A549 (cell line): Measurements from ENCODE around the gene CIT. TPM values are rescaled to one million over a fixed set of nuclear protein-coding genes. Genes with fewer than 3 reads are reported as not detected.
"Not testable (repeated sequence)": the region's sequence is repeated elsewhere in the genome, so short reads cannot be mapped to it uniquely, and the experiment has no call there.

Experiments used
- ATAC-seq, 2 experiments: fragments of 200-7000 bp in 1 of 2; fragments of >200 bp in 1 of 2; cut with Nextera tagmentation in 1 of 2; cut with Tn5 transposase in 1 of 2; 3 replicates each; pipeline versions ENCODE4 v1.8.0 to v1.9.1; 2018 to 2020; ENCODE audit warnings: mild to moderate bottlenecking in 1 of 2, moderate library complexity in 1 of 2
- CTCF ChIA-PET: fragments of 300-600 bp; sonication (Branson Sonifier 250); formaldehyde crosslinking; extraction: SDS; loops from one replicate; lab custom pipeline; 2021; ENCODE audit warnings: antibody characterized with exemption, inconsistent platforms; lab: Yijun Ruan, JAX
- POLR2A ChIA-PET: fragments of 350-600 bp; formaldehyde crosslinking; extraction: SDS; loops from one replicate; lab custom pipeline; 2021; ENCODE audit warnings: antibody characterized with exemption, inconsistent platforms; lab: Yijun Ruan, JAX
- DNase-seq, 2 experiments: peaks; one replicate each; pipeline versions ENCODE4 v3.0.0 to v3.0.0-alpha.2; 2011 to 2016; ENCODE audit warnings: low read depth in 1 of 2, low spot score in 1 of 2
- FAIRE-seq: peaks from 2 replicates; lab custom pipeline; 2011; peaks lifted over from hg19 to GRCh38; lab: Jason Lieb, UNC
- H3K27ac ChIP-seq, 2 experiments: fragments of >200 bp; sonication (Bioruptor Twin); formaldehyde crosslinking; 3 replicates each; pipeline ENCODE4 v1.5.1; 2016 to 2017
- H3K4me1 ChIP-seq: fragments of >200 bp; sonication (Bioruptor Twin); formaldehyde crosslinking; 3 replicates; pipeline ENCODE4 v1.6.1; 2016
- H3K4me2 ChIP-seq: fragments of >200 bp; sonication (Bioruptor Twin); formaldehyde crosslinking; 3 replicates; pipeline ENCODE4 v1.6.1; 2016
- H3K4me3 ChIP-seq: fragments of >200 bp; sonication (Bioruptor Twin); formaldehyde crosslinking; 3 replicates; pipeline ENCODE4 v1.5.1; 2016
- H3K9me3 ChIP-seq: fragments of >200 bp; sonication (Bioruptor Twin); formaldehyde crosslinking; 3 replicates; pipeline ENCODE4 v1.6.1; 2016
- BHLHE40 ChIP-seq: IDR thresholded peaks from 2 replicates; pipeline ENCODE4 v1.6.1; 2012; ENCODE audit warnings: low read depth, low read length, inconsistent platforms
- CBX2 ChIP-seq: fragments of 200-600 bp; sonication (generic); IDR thresholded peaks from 2 replicates; pipeline ENCODE4 v1.6.1; 2016; ENCODE audit warnings: low read depth, mild to moderate bottlenecking, borderline replicate concordance
- EHF ChIP-seq: fragments of 250-450 bp; sonication (Bioruptor Pico); IDR thresholded peaks from 2 replicates; pipeline ENCODE4 v1.5.0; 2020; ENCODE audit warnings: mild to moderate bottlenecking
- EP300 ChIP-seq, 2 experiments: fragments of >200 bp; sonication (Bioruptor Twin); formaldehyde crosslinking; IDR thresholded peaks; 2 replicates in 1 of 2; 3 replicates in 1 of 2; pipeline ENCODE4 v1.6.1; 2016 to 2017
- ESRRA ChIP-seq: fragments of 150-350 bp; IDR thresholded peaks from 2 replicates; pipeline ENCODE4 v1.6.1; 2014; ENCODE audit warnings: mild to moderate bottlenecking, low read length, borderline replicate concordance
- FOXS1 ChIP-seq: fragments of 250-450 bp; sonication (Bioruptor Pico); IDR thresholded peaks from 2 replicates; pipeline ENCODE4 v1.5.0; 2020; ENCODE audit warnings: mild to moderate bottlenecking, moderate library complexity
- GATA3 ChIP-seq: IDR thresholded peaks from 2 replicates; pipeline ENCODE4 v1.6.1; 2012; ENCODE audit warnings: borderline replicate concordance
- HOXA7 ChIP-seq: fragments of 250-450 bp; sonication (Bioruptor Pico); IDR thresholded peaks from 2 replicates; pipeline ENCODE4 v1.5.0; 2020; ENCODE audit warnings: mild to moderate bottlenecking, moderate library complexity
- JUNB ChIP-seq: fragments of >200 bp; sonication (Bioruptor Twin); formaldehyde crosslinking; IDR thresholded peaks from 2 replicates; pipeline ENCODE4 v1.6.1; 2016
- MAFK ChIP-seq: fragments of 450-650 bp; IDR thresholded peaks from 2 replicates; pipeline ENCODE4 v1.6.1; 2014; ENCODE audit not compliant: partially characterized antibody
- NPAS2 ChIP-seq: fragments of 250-450 bp; sonication (Bioruptor Pico); IDR thresholded peaks from 2 replicates; pipeline ENCODE4 v1.8.0; 2022; ENCODE audit warnings: mild to moderate bottlenecking, moderate library complexity, borderline replicate concordance
- NR3C1 ChIP-seq: fragments of >200 bp; sonication (Bioruptor Twin); formaldehyde crosslinking; IDR thresholded peaks from 3 replicates; pipeline ENCODE4 v1.6.1; 2017
- POLR2A ChIP-seq: IDR thresholded peaks from 2 replicates; pipeline ENCODE4 v1.6.1; 2012; ENCODE audit warnings: mild to moderate bottlenecking, low read length
- RAD21 ChIP-seq, 2 experiments: fragments of >200 bp in 1 of 2; sonication (Bioruptor Twin) in 1 of 2; formaldehyde crosslinking in 1 of 2; IDR thresholded peaks in 1 of 2; conservative IDR thresholded peaks in 1 of 2; 2 replicates in 1 of 2; 3 replicates in 1 of 2; pipeline ENCODE4 v1.6.1; 2012 to 2018; ENCODE audit warnings: inconsistent platforms in 1 of 2
- RARB ChIP-seq: fragments of 250-450 bp; sonication (Bioruptor Pico); IDR thresholded peaks from 2 replicates; pipeline ENCODE4 v1.8.0; 2021; ENCODE audit warnings: mild to moderate bottlenecking, moderate library complexity
- RNF2 ChIP-seq: fragments of 200-600 bp; sonication (generic); IDR thresholded peaks from 2 replicates; pipeline ENCODE4 v1.6.1; 2016; ENCODE audit warnings: low read depth, mild to moderate bottlenecking, antibody characterized with exemption, moderate library complexity, borderline replicate concordance
- SREBF2 ChIP-seq: fragments of 450-650 bp; IDR thresholded peaks from 2 replicates; pipeline ENCODE4 v1.6.1; 2014; ENCODE audit warnings: mild to moderate bottlenecking, moderate library complexity
- TFCP2L1 ChIP-seq: fragments of 250-450 bp; sonication (Bioruptor Pico); IDR thresholded peaks from 2 replicates; pipeline ENCODE4 v1.5.0; 2021; ENCODE audit warnings: mild to moderate bottlenecking
- TP53 ChIP-seq: fragments of 250-450 bp; sonication (Bioruptor Pico); IDR thresholded peaks from 2 replicates; pipeline ENCODE4 v1.5.0; 2021; ENCODE audit warnings: mild to moderate bottlenecking, moderate library complexity
- ZSCAN20 ChIP-seq: fragments of 250-450 bp; sonication (Bioruptor Pico); IDR thresholded peaks from 2 replicates; pipeline ENCODE4 v1.8.0; 2022; ENCODE audit warnings: mild to moderate bottlenecking, moderate library complexity
- WGBS: methylation state at CpG from one replicate; pipeline ENCODE4 v1.1.6; 2017; ENCODE audit errors: missing lambda C conversion rate; 5-methylcytosine and 5-hydroxymethylcytosine counted together
- polyA plus RNA-seq, 4 experiments: library from polyadenylated mRNA; depleted of rRNA in 3 of 4; stranded (reverse); fragments of >200 nt; fragmentation: RNase III in 1 of 4; extraction: RNeasy Plus Mini Kit Qiagen cat#74134 plus additional on column Dnase treatment in 1 of 4; gene quantifications; 2 replicates in 3 of 4; 3 replicates in 1 of 4; pipeline ENCODE4 v1.2.3, GENCODE V29; 2011 to 2017
- TF ChIP-seq, protein P1 (sequence below): fragments of 150-350 bp; IDR thresholded peaks from 2 replicates; pipeline ENCODE4 v1.6.1; 2014; ENCODE audit warnings: low read depth, mild to moderate bottlenecking, low read length
- TF ChIP-seq, protein P2 (sequence below): IDR thresholded peaks from 2 replicates; pipeline ENCODE4 v1.6.1; 2012
- TF ChIP-seq, protein P3 (sequence below): fragments of 250-450 bp; sonication (Bioruptor Pico); IDR thresholded peaks from 2 replicates; pipeline ENCODE4 v1.5.0; 2020; ENCODE audit warnings: low read depth, mild to moderate bottlenecking, moderate library complexity
- TF ChIP-seq, protein P4 (sequence below): fragments of 250-450 bp; sonication (Bioruptor Pico); IDR thresholded peaks from 2 replicates; pipeline ENCODE4 v1.5.0; 2021; ENCODE audit warnings: mild to moderate bottlenecking, moderate library complexity, borderline replicate concordance
- TF ChIP-seq, protein P5 (sequence below): fragments of >200 bp; sonication (Bioruptor Twin); formaldehyde crosslinking; IDR thresholded peaks from 3 replicates; pipeline ENCODE4 v1.5.1; 2016

The CIT gene
- polyA plus RNA-seq, 2 of the 4 experiments (the other 2 are of a cell fraction) = 12.5 to 25.4 TPM

DNA sequence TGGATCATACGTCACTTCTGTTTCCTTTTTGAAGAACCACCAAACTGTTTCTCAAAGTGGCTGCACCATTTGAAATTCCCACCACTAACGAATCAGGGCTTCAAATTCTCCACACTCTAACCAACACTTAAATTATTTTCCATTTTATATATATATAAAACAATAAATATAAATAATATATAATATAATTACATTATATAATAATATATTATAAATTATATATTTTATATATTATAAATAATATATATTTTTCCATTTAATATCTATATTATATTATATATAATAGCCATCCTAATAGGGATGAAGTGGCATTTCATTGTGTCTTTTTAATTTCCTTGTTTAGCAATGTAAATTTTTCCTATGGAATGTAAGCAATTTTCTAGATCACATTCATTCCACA, 24.6 kb upstream of the CIT start:
- 57% methylated on average over 2 of the region's 2 CpGs for WGBS
- Histone ChIP-seq H3K9me3 (no peaks in the 10 kb centered on the region), H3K4me1 (0 out of 3 replicates have a peak, but pooled peaks cover 3% of the 10 kb centered on the region)
- TF ChIP-seq, protein P1, sequence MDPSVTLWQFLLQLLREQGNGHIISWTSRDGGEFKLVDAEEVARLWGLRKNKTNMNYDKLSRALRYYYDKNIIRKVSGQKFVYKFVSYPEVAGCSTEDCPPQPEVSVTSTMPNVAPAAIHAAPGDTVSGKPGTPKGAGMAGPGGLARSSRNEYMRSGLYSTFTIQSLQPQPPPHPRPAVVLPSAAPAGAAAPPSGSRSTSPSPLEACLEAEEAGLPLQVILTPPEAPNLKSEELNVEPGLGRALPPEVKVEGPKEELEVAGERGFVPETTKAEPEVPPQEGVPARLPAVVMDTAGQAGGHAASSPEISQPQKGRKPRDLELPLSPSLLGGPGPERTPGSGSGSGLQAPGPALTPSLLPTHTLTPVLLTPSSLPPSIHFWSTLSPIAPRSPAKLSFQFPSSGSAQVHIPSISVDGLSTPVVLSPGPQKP = no peak
- TF ChIP-seq, protein P2, sequence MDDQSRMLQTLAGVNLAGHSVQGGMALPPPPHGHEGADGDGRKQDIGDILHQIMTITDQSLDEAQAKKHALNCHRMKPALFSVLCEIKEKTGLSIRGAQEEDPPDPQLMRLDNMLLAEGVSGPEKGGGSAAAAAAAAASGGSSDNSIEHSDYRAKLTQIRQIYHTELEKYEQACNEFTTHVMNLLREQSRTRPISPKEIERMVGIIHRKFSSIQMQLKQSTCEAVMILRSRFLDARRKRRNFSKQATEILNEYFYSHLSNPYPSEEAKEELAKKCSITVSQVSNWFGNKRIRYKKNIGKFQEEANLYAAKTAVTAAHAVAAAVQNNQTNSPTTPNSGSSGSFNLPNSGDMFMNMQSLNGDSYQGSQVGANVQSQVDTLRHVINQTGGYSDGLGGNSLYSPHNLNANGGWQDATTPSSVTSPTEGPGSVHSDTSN = no peak
- TF ChIP-seq ZSCAN20 (no peak), GATA3 (no peak), CBX2 (no peak), RAD21 (conservative IDR thresholded peaks at IDR 0.05 in 1 of 2, IDR thresholded peaks at IDR 0.05 in 1 of 2) (no peak), NR3C1 (no peak), SREBF2 (no peak), RNF2 (no peak), HOXA7 (CRISPR knock-in tag) (no peak)
- TF ChIP-seq, protein P3, sequence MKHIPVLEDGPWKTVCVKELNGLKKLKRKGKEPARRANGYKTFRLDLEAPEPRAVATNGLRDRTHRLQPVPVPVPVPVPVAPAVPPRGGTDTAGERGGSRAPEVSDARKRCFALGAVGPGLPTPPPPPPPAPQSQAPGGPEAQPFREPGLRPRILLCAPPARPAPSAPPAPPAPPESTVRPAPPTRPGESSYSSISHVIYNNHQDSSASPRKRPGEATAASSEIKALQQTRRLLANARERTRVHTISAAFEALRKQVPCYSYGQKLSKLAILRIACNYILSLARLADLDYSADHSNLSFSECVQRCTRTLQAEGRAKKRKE = no peak
- TF ChIP-seq, all 56 proteins: peak for 0
- POLR2A ChIA-PET = no interaction called here
- CTCF ChIA-PET = interaction anchor here (0.8 to 2.1 kb wide), 6 partner anchors 10 to 206 kb away, joined by 3 to 11 read pairs (median 4); partner anchors contain the start of gene CIT
- DNase-seq = no peak
- no peak for FAIRE-seq
- Histone ChIP-seq H3K27ac (no peak overlapping the region), H3K4me3 (no peak overlapping the region), H3K4me2 (peak overlapping the region; percentile 35; the same call in 2 of the 3 replicates)
- ATAC-seq = no peak

GRCh38 chr12:119894916-119895315, 17.8 kb upstream of the CIT start:
- TF ChIP-seq SREBF2 (no peak), EP300 (IDR thresholded peaks at IDR 0.05) (no peak), NPAS2 (CRISPR knock-in tag) (no peak), EHF (CRISPR knock-in tag) (no peak), TFCP2L1 (CRISPR knock-in tag) (no peak), ZSCAN20 (no peak), ESRRA (no peak), FOXS1 (CRISPR knock-in tag) (no peak), TP53 (CRISPR knock-in tag) (no peak), HOXA7 (CRISPR knock-in tag) (no peak), JUNB (no peak), MAFK (no peak), BHLHE40 (no peak), RARB (CRISPR knock-in tag) (no peak), POLR2A (no peak)
- TF ChIP-seq, protein P4, sequence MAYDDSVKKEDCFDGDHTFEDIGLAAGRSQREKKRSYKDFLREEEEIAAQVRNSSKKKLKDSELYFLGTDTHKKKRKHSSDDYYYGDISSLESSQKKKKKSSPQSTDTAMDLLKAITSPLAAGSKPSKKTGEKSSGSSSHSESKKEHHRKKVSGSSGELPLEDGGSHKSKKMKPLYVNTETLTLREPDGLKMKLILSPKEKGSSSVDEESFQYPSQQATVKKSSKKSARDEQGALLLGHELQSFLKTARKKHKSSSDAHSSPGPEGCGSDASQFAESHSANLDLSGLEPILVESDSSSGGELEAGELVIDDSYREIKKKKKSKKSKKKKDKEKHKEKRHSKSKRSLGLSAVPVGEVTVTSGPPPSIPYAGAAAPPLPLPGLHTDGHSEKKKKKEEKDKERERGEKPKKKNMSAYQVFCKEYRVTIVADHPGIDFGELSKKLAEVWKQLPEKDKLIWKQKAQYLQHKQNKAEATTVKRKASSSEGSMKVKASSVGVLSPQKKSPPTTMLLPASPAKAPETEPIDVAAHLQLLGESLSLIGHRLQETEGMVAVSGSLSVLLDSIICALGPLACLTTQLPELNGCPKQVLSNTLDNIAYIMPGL (CRISPR knock-in tag) = no peak
- TF ChIP-seq, protein P5, sequence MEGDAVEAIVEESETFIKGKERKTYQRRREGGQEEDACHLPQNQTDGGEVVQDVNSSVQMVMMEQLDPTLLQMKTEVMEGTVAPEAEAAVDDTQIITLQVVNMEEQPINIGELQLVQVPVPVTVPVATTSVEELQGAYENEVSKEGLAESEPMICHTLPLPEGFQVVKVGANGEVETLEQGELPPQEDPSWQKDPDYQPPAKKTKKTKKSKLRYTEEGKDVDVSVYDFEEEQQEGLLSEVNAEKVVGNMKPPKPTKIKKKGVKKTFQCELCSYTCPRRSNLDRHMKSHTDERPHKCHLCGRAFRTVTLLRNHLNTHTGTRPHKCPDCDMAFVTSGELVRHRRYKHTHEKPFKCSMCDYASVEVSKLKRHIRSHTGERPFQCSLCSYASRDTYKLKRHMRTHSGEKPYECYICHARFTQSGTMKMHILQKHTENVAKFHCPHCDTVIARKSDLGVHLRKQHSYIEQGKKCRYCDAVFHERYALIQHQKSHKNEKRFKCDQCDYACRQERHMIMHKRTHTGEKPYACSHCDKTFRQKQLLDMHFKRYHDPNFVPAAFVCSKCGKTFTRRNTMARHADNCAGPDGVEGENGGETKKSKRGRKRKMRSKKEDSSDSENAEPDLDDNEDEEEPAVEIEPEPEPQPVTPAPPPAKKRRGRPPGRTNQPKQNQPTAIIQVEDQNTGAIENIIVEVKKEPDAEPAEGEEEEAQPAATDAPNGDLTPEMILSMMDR = no peak
- no peak for DNase-seq
- H3K9me3 ChIP-seq = no peaks in the 10 kb centered on the region
- no peak for FAIRE-seq
- WGBS = 6% methylated on average over 1 of the region's 1 CpG
- POLR2A ChIA-PET = no interaction called here
- CTCF ChIA-PET = no interaction called here
- no peak overlapping the region for H3K4me3 ChIP-seq
- no peak; a peak in 1 of 6 replicates for ATAC-seq
- no peak overlapping the region for H3K27ac ChIP-seq
- H3K4me1 ChIP-seq = no peaks in the 10 kb centered on the region
- H3K4me2 ChIP-seq = no peak overlapping the region

GRCh38 chr12:119892611-119893010, 15.5 kb upstream of the CIT start:
- CTCF ChIA-PET = interaction anchor here (1.3 kb wide), 1 partner anchor 112 kb away, joined by 3 read pairs; no protein-coding TSS in a partner anchor
- H3K4me3 ChIP-seq, H3K4me1 ChIP-seq, FAIRE-seq, DNase-seq, H3K27ac ChIP-seq, H3K9me3 ChIP-seq, ATAC-seq, H3K4me2 ChIP-seq, POLR2A ChIA-PET: not testable (repeated sequence)
- WGBS = 15% methylated on average over 1 of the region's 1 CpG
